IgD-negative memory B cell (primary cell): ENCODE measurements around the gene ACTL6B. TPM values are rescaled to one million over a fixed set of nuclear protein-coding genes. Genes with fewer than 3 reads are reported as not detected.

Source experiments
- polyA plus RNA-seq: library from polyadenylated mRNA; unstranded; fragments of 300-500 nt; fragmentation: Illumina TruSeq; gene quantifications from one replicate; pipeline ENCODE4 v1.2.3, GENCODE V29; 2021

The ACTL6B gene
- polyA plus RNA-seq, 1 donor from 2014 or later = not detected

Other genes with a start within 250 kb of the ACTL6B start
- gene ZCWPW1, start 227.7 kb downstream of the ACTL6B start, polyA plus RNA-seq = 12.1 TPM
- gene MEPCE, start 226.6 kb downstream of the ACTL6B start, polyA plus RNA-seq = 19.8 TPM
- 39.3 TPM for gene PPP1R35, start 220.0 kb downstream of the ACTL6B start, polyA plus RNA-seq
- 0.78 TPM for gene SPACDR, start 192.2 kb downstream of the ACTL6B start, polyA plus RNA-seq
- 25.6 TPM for gene TSC22D4, start 177.2 kb downstream of the ACTL6B start, polyA plus RNA-seq
- gene NYAP1, start 172.5 kb downstream of the ACTL6B start, polyA plus RNA-seq = not detected
- 7.3 TPM for gene AGFG2, start 117.2 kb downstream of the ACTL6B start, polyA plus RNA-seq
- gene SAP25, start 82.5 kb downstream of the ACTL6B start, polyA plus RNA-seq = 0.73 TPM
- gene LRCH4, start 70.3 kb downstream of the ACTL6B start, polyA plus RNA-seq = 160 TPM
- gene FBXO24, start 70.1 kb downstream of the ACTL6B start, polyA plus RNA-seq = 0.36 TPM
- 0.98 TPM for gene PCOLCE, start 54.1 kb downstream of the ACTL6B start, polyA plus RNA-seq
- 14.4 TPM for gene MOSPD3, start 43.9 kb downstream of the ACTL6B start, polyA plus RNA-seq
- gene TFR2, start 14.9 kb downstream of the ACTL6B start, polyA plus RNA-seq = 0.44 TPM
- 62.7 TPM for gene GNB2, start 17.3 kb upstream of the ACTL6B start, polyA plus RNA-seq
- 2.6 TPM for gene GIGYF1, start 37.8 kb upstream of the ACTL6B start, polyA plus RNA-seq
- gene POP7, start 49.7 kb upstream of the ACTL6B start, polyA plus RNA-seq = 48.6 TPM
- gene EPO, start 64.0 kb upstream of the ACTL6B start, polyA plus RNA-seq = not detected
- not detected for gene ZAN, start 77.1 kb upstream of the ACTL6B start, polyA plus RNA-seq
- not detected for gene EPHB4, start 171.1 kb upstream of the ACTL6B start, polyA plus RNA-seq
- 11.4 TPM for gene SLC12A9, start 196.3 kb upstream of the ACTL6B start, polyA plus RNA-seq
- 4.6 TPM for gene TRIP6, start 210.9 kb upstream of the ACTL6B start, polyA plus RNA-seq
- gene SRRT, start 218.7 kb upstream of the ACTL6B start, polyA plus RNA-seq = 79.7 TPM
- gene UFSP1, start 233.3 kb upstream of the ACTL6B start, polyA plus RNA-seq = 2.5 TPM
- not detected for gene ACHE, start 239.4 kb upstream of the ACTL6B start, polyA plus RNA-seq